Lower lobe of right lung (tissue), 2 donors: ENCODE measurements around the gene UNKL. TPM values are rescaled to one million over a fixed set of nuclear protein-coding genes. Genes with fewer than 3 reads are reported as not detected.

Experiments used
- ATAC-seq, 2 donors: fragments of 200-7000 bp; cut with Tn5 transposase; one replicate each; pipeline ENCODE4 v1.9.1; 2020 to 2022; ENCODE audit warnings: mild to moderate bottlenecking in 2 of 2, moderate library complexity in 2 of 2
- DNase-seq: peaks from one replicate; pipeline ENCODE4 v3.0.0-alpha.2; 2020
- H3K27ac ChIP-seq: fragments of 200-600 bp; one replicate; pipeline ENCODE4 v1.8.0; 2022
- H3K27me3 ChIP-seq: fragments of 200-600 bp; one replicate; pipeline ENCODE4 v1.8.0; 2022; ENCODE audit warnings: low read depth
- H3K36me3 ChIP-seq: fragments of 200-600 bp; one replicate; pipeline ENCODE4 v1.8.0; 2022; ENCODE audit warnings: mild to moderate bottlenecking
- H3K4me1 ChIP-seq: fragments of 200-600 bp; one replicate; pipeline ENCODE4 v1.8.0; 2022
- H3K4me3 ChIP-seq: fragments of 200-600 bp; one replicate; pipeline ENCODE4 v1.8.0; 2022; ENCODE audit warnings: mild to moderate bottlenecking
- H3K9me3 ChIP-seq: fragments of 200-600 bp; one replicate; pipeline ENCODE4 v1.8.0; 2022
- CTCF ChIP-seq: fragments of 200-600 bp; IDR thresholded peaks from one replicate; pipeline ENCODE4 v1.8.0; 2022; ENCODE audit warnings: antibody characterized with exemption, mild to moderate bottlenecking
- intact Hi-C: fragments of 100-400 bp; cut with DNase I; formaldehyde crosslinking; loops from one replicate; pipeline ENCODE4 v1.11.0; 2022
- total RNA-seq: library from RNA; stranded (reverse); fragmentation: NEBNext Ultra II Directional; extraction: Animal tissue kit (Norgen Biotek cat#: 25700); gene quantifications from one replicate; pipeline ENCODE4 v1.2.1, GENCODE V29; 2021
- donor health status: DM: no; HTN: yes; CAD: no; lungs with severe emphysema.

Gene UNKL
- total RNA-seq, 1 donor from 2014 or later: 23.1 TPM

DNA sequence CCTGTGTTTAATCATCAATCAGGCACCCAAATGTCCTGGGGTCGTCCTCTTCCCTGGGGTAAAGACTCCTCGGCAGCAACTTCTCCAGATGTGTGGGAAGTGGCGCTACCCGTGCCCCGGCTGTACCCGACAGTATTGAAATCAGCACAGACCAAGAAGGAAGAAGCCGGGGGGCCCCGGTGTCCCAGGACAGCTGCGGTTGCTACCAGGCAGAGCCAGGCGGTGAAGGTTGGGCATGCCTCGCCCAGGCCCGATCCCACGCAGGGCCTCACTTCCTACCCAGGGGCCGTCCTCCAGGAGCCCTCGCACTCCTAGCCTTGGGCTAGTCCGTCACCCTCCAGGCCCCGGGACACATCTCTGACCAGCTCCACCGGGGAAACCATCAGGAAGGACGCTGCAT, 38.8 kb upstream of the UNKL start:
- H3K4me3 ChIP-seq: no peak overlapping the region
- H3K4me1 ChIP-seq: no peaks in the 10 kb centered on the region
- intact Hi-C loops: no loop called here
- no peaks in the 10 kb centered on the region for H3K27me3 ChIP-seq
- no peak overlapping the region for H3K27ac ChIP-seq
- no peaks in the 10 kb centered on the region for H3K9me3 ChIP-seq
- no peak for TF ChIP-seq CTCF
- H3K36me3 ChIP-seq: peaks cover 100% of the 10 kb centered on the region
- ATAC-seq (no peak), DNase-seq (no peak)

DNA sequence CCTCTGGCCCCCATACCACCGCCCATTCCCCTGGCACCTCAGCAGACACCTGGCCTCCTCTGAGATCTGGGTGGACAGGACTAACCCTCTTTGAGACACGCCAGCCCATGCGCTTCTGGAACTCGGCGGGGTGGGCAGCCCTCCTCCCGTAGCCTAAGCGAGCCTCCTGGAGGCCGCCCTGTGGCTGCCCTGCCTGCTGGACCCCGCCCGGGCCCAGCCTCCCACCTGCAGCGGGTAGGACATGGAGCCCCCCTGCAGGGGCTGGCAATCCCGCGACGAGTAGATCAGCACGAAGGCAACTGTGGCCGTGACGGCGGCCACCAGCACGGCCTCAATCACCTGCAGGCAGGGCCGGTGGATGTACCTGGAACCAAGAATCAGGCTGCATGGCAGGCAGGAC, 38.0 kb upstream of the UNKL start:
- H3K9me3 ChIP-seq: no peaks in the 10 kb centered on the region
- intact Hi-C loops: no loop called here
- TF ChIP-seq CTCF: no peak
- H3K27ac ChIP-seq: no peak overlapping the region
- H3K4me1 ChIP-seq: no peaks in the 10 kb centered on the region
- peaks cover 100% of the 10 kb centered on the region for H3K36me3 ChIP-seq
- DNase-seq (no peak), ATAC-seq (peak in 1 of 2 donors; percentile 8)
- H3K27me3 ChIP-seq: no peaks in the 10 kb centered on the region
- no peak overlapping the region for H3K4me3 ChIP-seq

DNA sequence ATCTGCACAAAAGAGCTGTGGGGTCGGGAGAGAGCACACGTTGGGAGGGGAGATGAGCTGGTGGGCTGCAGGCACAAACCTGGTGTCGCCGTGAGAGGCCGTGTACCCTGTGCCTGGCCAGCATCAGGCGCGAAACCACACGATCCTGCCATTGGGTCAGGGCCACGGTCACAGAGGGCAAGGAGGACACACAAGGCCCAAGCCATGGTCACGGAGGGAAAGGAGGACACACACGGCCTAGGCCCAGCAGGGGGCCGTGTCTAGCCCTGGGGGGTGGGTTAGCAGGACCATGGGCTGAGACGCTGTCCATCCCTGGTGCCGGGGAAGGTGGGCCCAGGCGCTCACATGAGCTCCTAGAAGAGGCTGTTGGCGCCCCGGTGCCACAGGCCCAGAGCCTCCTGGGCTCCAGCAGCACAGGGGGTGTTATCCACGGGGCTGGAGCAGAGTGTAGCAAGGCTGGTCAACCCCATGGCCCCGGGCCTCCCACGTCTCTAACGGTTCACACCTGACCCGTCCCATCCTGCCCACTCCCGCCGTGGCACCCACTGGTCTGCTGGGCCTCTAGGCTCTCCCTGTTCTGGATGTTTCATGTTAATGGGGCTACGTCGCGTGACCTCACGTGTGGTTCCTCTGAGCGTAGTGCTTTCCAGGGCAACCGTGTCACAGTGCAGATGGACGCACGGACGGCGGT, 37.3 kb upstream of the UNKL start:
- DNase-seq (no peak), ATAC-seq (no peak)
- Histone ChIP-seq H3K4me3 (no peak overlapping the region), H3K9me3 (no peaks in the 10 kb centered on the region), H3K27ac (no peak overlapping the region), H3K36me3 (peaks cover 100% of the 10 kb centered on the region), H3K27me3 (no peaks in the 10 kb centered on the region), H3K4me1 (no peaks in the 10 kb centered on the region)
- TF ChIP-seq CTCF: no peak
- intact Hi-C loops: no loop called here

- H3K4me3 ChIP-seq: no peak overlapping the region
- TF ChIP-seq CTCF: no peak
- no peak for DNase-seq
- H3K27me3 ChIP-seq: no peaks in the 10 kb centered on the region
- H3K9me3 ChIP-seq: no peaks in the 10 kb centered on the region
- intact Hi-C loops: no loop called here
- H3K27ac ChIP-seq: no peak overlapping the region
- H3K36me3 ChIP-seq: peaks cover 100% of the 10 kb centered on the region
- no peaks in the 10 kb centered on the region for H3K4me1 ChIP-seq
- no peak for ATAC-seq
Measured at GRCh38 chr16:1450841-1451240, 36.3 kb upstream of the UNKL start.

- H3K4me3 ChIP-seq: no peak overlapping the region
- DNase-seq (no peak), ATAC-seq (no peak)
- H3K27ac ChIP-seq: no peak overlapping the region
- H3K27me3 ChIP-seq: no peaks in the 10 kb centered on the region
- intact Hi-C loops: no loop called here
- H3K9me3 ChIP-seq: no peaks in the 10 kb centered on the region
- TF ChIP-seq CTCF: no peak
- peaks cover 99% of the 10 kb centered on the region for H3K36me3 ChIP-seq
- no peaks in the 10 kb centered on the region for H3K4me1 ChIP-seq
Measured at GRCh38 chr16:1450218-1450617, 35.7 kb upstream of the UNKL start.
